GM19455 (cell line): ENCODE results near the gene FAM174B.

Experiments used
- ATAC-seq: cut with Tn5 transposase; IDR thresholded peaks from one replicate; pipeline ENCODE4 v1.9.1; 2021; ENCODE audit not compliant: unreplicated experiment

Gene FAM174B

GRCh38 chr15:92574566-92574965 lies 81.0 kb downstream of the FAM174B start:
- no peak for ATAC-seq

- ATAC-seq, result no peak
These were observed 81.4 kb downstream of the FAM174B start for GRCh38 chr15:92574161-92574560.

- ATAC-seq, result no peak
These were observed 83.8 kb downstream of the FAM174B start for GRCh38 chr15:92571824-92572223.

GRCh38 chr15:92570391-92570790 lies 85.2 kb downstream of the FAM174B start:
- no peak for ATAC-seq

- ATAC-seq, result no peak
These were observed 85.8 kb downstream of the FAM174B start for GRCh38 chr15:92569778-92570177.
